Kidney tubule cell (primary cell): ENCODE results near the gene C1orf210.

Experiments
- DNase-seq: peaks from one replicate; pipeline ENCODE4 v3.0.0-alpha.2; 2018; ENCODE audit warnings: low spot score

Gene C1orf210

DNA sequence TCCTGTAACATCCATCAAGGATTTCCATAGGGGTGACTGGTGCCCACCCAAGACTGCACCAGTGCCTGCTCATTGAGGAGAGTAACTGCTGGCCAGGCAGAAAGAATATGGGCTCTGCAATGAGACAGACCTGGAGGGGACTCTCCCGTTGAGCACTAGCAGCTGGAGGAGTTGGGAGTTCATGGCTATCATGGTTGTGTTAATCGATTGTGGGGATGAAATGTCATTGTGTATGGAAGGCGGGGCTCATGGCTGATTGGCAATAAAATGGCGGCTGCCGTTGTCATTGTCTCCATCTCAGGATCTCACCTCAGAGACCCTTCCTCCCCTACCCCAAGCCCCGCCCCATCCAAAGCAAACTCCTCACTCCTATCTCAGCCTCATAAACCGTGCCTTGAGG is 11.7 kb downstream of the C1orf210 start:
- DNase-seq, result no peak

DNA sequence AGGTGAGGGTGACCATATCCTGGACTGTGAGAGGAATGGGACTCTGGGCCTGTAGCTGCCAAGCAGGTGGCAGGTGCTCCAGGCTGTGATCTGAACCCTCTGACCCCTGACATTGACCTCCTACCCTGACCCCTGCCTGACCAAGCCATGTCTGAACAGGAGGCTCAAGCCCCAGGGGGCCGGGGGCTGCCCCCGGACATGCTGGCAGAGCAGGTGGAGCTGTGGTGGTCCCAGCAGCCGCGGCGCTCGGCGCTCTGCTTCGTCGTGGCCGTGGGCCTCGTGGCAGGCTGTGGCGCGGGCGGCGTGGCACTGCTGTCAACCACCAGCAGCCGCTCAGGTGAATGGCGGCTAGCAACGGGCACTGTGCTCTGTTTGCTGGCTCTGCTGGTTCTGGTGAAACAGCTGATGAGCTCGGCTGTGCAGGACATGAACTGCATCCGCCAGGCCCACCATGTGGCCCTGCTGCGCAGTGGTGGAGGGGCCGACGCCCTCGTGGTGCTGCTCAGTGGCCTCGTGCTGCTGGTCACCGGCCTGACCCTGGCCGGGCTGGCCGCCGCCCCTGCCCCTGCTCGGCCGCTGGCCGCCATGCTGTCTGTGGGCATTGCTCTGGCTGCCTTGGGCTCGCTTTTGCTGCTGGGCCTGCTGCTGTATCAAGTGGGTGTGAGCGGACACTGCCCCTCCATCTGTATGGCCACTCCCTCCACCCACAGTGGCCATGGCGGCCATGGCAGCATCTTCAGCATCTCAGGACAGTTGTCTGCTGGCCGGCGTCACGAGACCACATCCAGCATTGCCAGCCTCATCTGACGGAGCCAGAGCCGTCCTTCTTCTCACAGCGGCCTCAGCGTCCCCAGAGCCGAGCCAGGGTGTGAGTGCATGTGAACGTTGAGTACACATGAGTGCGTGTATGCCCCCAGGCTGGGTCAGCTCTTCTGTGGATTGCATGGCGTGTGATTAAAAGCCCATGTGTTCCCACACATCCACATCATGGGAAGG is 12.5 kb downstream of the C1orf210 start:
- DNase-seq, result no peak

DNA sequence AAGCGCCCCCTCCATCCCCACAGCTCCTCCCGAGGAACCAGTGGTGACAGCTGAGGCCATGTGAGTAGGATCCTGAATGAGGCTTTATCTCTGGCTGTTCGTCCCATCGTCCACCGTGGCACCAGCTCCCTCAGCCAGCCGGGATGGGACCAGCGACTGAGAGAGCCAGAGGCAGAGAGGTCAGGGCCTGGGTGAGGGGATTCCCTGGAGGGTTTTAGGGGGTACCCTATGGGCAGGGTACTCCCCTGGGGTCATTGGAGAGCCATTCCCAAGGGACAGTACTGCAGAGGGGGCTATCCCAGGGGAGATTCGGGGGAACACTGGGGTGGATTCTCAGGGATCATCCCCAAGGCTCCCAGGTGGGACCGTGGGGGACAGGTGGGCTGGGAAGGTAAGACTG is 13.2 kb downstream of the C1orf210 start:
- DNase-seq, result no peak

GRCh38 chr1:43271186-43272118 is 13.9 kb downstream of the C1orf210 start:
- no peak for DNase-seq

DNA sequence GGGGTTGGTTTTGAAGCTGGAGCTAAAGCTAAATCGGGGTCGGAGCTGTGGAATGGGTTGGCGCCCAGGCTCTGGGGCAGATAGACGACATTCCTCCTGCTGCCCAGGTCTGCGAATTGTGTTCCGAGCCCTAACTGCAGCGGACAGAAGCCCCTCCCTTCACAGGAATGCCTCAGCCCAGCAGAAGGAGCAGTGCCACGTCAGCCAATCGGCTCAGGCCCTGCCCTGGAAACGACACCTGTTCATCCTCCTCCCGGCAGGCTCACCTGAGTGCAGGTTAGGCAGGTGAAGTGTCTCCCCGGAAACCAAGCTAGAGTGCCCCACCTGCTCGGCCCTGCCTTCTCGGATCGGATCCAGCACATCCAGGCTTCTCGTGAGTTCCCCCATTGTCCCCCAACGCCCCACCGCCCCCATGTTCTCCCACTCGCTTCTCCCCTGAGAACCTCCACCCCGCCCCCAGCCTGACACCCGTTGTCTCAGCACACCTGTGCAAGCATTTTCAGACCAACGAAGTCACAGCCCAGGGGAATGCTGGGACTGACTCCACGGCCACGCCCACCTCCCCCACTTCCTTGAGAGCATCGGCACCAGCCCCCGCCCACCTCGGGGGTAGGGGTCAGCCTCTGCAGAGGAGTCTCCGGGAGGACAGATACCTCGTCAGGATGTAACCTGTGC is 14.8 kb downstream of the C1orf210 start:
- DNase-seq, result peak; percentile 75

DNA sequence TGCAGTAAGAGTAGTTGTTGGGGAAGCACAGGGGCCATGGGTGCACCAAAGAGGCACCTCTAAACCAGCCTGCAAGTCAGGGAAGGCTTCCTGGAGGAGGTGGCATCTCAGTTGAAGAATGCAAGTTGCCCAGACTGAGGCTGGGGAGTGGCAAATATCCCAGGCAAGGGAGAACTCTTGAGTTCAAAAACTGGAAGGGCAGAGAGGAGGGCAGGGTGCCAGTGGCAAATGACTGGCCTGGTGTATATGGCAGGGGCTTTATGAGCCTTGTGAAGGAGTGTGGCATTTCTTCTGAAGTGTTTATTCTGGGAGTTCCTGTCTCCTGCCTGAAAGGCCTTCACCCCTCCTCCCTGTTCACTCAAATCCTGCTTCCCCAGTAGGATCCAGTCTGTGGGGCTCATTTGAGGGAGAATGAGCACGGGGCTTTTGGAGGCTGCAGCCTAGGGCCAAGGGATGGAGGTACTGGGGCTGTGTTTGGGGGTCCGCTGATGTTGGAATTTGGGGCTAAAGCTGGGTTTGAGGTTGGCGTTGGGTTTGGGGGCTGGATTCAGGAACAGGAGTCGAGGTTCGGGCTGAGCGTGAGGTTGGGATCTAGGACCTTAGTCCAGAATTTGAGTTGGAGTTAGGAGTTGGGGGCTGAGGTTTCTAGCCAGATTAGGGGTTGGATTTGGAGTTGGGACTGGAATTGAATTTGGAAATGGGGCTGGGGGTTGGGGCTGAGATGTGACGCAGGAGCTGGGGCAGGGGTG is 15.6 kb downstream of the C1orf210 start, which contains the start of gene TMEM125:
TSS of gene TMEM125 (plus strand) at position 357 of the 749 bp plus-strand sequence. CDS start 2,740 bp downstream, outside the sequence.
- no peak for DNase-seq

DNA sequence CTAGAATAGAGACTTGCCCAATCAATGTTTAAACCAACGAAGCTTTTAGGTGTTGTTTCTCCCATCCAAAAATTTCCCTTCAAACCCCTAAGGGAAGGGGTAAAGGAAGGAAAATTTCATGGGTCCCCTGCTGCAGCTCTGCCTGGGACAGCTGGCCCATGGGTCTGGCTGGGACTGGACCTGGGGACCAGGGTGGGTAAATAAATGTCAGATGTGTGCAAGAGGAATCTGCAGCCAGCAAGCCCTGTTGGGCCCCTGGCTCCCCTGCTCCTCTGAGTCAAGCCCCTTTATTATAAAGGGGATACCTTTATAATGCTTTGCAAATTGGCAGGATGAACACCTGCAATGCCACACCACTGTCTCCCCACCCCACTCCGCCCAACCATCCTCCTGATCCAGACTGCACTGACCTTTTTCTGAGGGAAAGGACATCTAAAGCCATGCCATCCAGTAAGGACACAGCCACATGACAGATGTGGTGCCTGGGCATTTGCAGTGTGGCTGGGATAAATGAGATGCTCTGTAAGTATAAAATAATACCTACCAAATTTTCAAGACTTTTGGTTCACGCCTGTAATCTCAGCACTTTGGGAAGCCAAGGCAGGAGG is 17.5 kb downstream of the C1orf210 start:
- no peak for DNase-seq

GRCh38 chr1:43267291-43267805 is 18.0 kb downstream of the C1orf210 start:
- peak; percentile 25 for DNase-seq

- no peak for DNase-seq
These were observed 18.5 kb downstream of the C1orf210 start for GRCh38 chr1:43266881-43267280.

- DNase-seq, result no peak
These were observed 19.9 kb downstream of the C1orf210 start for GRCh38 chr1:43265431-43265830.

GRCh38 chr1:43258370-43258769 is 27.0 kb downstream of the C1orf210 start:
- no peak for DNase-seq

GRCh38 chr1:43256675-43257570 is 28.5 kb downstream of the C1orf210 start:
- peak; percentile 30 for DNase-seq

DNA sequence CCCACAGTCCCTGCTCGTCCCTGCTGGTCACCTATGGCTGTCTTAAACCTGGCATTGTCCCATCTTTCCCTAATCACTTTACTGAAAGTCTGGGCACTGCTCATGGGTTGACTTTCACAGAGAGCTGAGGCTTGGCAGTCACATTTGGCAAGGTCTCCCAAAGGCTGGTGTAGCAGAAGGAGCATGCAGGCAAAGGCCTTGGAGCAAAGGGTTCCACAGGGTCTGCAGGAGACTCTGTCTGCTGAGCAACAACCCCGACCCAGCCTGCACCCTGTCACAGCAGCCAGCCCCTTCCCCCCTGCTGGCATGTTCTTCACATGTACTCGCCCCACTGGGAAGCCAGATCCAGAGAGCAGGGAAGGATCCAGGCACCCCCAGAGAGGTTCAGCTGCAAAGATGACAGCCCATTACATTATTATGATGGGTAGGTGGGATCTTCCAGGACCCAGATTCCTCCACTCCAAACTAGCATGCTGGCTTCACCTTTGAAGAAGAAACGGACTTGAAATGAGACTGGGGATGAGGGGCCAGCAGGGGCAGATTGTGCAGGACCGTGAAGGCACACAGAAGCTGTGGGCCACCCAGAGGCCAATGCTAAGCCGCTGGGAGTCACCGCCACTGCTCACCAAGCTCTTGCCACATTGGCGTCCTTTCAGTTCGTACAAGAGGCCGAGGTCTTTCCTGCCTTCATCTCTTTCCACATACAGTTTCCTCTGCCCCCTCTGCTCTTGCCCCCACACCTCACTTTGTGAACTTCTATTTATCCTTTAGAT is 29.8 kb downstream of the C1orf210 start:
- DNase-seq, result no peak

DNA sequence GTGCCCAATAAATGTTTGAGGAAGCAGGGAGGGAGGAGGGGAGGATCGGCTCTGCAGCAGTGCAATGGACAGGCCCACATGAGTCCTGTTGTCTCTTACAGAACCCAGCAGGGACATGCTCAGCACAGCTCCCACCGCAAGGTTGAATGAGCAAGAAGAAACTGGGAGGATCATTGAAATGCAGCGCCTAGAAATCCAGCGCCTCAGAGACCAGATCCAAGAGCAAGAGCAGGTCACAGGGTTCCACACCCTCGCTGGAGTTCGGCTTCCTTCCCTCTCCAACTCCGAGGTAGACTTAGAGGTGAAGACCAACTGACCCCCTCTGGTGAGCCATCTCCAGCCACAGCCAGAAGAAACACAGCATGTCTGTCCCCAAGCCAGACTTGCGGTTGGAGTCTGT is 31.5 kb downstream of the C1orf210 start:
- DNase-seq, result no peak

DNA sequence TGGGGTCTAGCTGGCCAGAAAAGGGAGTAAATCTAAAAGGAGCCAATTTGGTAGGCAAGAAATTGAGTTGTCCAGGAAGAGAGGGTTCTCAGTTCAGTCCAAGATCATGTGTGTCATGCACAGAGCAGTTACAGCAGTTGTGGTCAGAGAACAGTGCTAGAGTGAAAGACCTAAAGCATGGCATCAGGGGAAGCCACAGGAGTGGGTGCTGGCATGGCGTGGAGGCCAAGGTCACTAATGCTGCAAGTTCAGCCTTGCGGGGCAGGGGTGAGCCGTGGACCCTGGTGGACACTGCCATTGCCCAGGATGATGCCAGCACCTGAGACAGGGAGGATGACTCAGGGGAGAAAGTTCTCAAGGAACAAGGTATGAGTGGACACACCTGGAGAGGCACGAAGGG is 32.2 kb downstream of the C1orf210 start:
- DNase-seq, result no peak

- no peak for DNase-seq
These were observed 33.2 kb downstream of the C1orf210 start for GRCh38 chr1:43252225-43252624.

DNA sequence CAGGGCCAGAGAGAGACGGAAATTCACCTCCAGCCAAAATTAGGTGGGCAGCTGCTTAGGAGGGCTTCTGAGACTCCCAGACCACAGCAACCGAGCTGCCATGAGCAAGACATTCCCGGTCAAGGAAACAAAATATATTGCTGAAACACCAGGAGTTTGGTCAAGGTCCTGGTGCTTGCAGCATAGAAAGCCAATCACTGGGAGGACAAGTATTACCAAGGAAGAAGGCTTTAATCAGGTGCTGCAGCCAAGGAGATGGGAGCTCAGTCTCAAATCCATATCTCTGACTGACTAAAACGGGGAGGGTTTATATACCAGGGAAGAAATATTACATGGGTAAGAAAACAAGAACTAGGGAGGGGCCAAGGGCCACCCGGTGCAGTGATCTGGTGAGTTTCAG is 34.4 kb downstream of the C1orf210 start:
- no peak for DNase-seq

GRCh38 chr1:43250351-43250761 is 35.0 kb downstream of the C1orf210 start:
- DNase-seq, result no peak
